BLaER1 treated with 17β-estradiol and CSF1 and Interleukin-3, amounts not matched to agents 10 nM and 100 nM (cell line): ENCODE measurements around the gene BLNK.

Source experiments
- H3K27ac ChIP-seq, 11 experiments: shearing (Covaris generic); formaldehyde crosslinking; 2 replicates each; pipeline ENCODE4 v1.8.1; 2022
- H3K27me3 ChIP-seq, 11 experiments: shearing (Covaris generic); formaldehyde crosslinking; 2 replicates each; pipeline ENCODE4 v1.8.1; 2022
- H3K36me3 ChIP-seq, 11 experiments: shearing (Covaris generic); formaldehyde crosslinking; 2 replicates each; pipeline ENCODE4 v1.8.1; 2022
- H3K4me1 ChIP-seq, 10 experiments: shearing (Covaris generic); formaldehyde crosslinking; 2 replicates each; pipeline ENCODE4 v1.8.1; 2022
- H3K4me2 ChIP-seq, 11 experiments: shearing (Covaris generic); formaldehyde crosslinking; 2 replicates each; pipeline ENCODE4 v1.8.1; 2022
- H3K4me3 ChIP-seq, 10 experiments: shearing (Covaris generic); formaldehyde crosslinking; 2 replicates each; pipeline ENCODE4 v1.8.1; 2022
- H3K9ac ChIP-seq, 11 experiments: shearing (Covaris generic); formaldehyde crosslinking; 2 replicates each; pipeline ENCODE4 v1.8.1; 2022
- H3K9me3 ChIP-seq, 11 experiments: shearing (Covaris generic); formaldehyde crosslinking; replicated peaks in 1 of 11; 2 replicates each; pipeline ENCODE4 v1.8.1; 2022
- H4K20me1 ChIP-seq, 11 experiments: shearing (Covaris generic); formaldehyde crosslinking; 2 replicates each; pipeline ENCODE4 v1.8.1; 2022
- Cebpa-rat ChIP-seq, 11 experiments: shearing (Covaris generic); IDR thresholded peaks; 2 replicates each; pipeline ENCODE4 v1.8.1; 2022

Gene BLNK

DNA sequence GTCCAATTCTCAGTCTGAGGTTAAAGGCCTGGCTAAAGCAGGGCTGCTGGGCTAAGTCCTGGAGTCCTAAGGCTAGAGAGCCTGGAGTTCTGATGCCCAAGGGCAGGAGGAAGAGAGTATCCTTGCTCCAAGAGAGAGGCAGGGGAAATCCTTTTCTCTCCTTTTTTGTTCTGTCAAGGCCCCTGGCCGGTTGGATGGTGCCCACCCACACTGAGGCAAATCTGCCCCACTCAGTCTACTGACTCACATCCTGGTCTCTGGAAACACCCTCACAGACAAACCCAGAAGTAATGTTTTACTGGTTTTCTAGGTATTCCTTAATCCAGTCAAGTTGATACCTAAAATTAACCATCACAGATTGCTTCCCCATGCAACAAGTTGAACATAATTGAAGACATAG, 118.3 kb downstream of the BLNK start:
- Histone ChIP-seq H3K9ac (no peak overlapping the region), H3K27me3 (no peaks in the 10 kb centered on the region), H3K4me3 (no peak overlapping the region), H3K4me2 (no peak overlapping the region), H3K36me3 (peaks cover 29 to 64% (median 52%) of the 10 kb centered on the region in 11 experiments; a peak in 21 of 22 replicates), H3K9me3 (peaks cover 0 to 7% (median 0%) of the 10 kb centered on the region in 11 experiments; a peak in 3 of 22 replicates), H3K4me1 (peaks cover 0 to 13% (median 4%) of the 10 kb centered on the region in 10 experiments; a peak in 5 of 20 replicates), H4K20me1 (no peaks in the 10 kb centered on the region), H3K27ac (no peak overlapping the region)
- no peak for TF ChIP-seq Cebpa-rat (IDR thresholded peaks at IDR 0.05)

DNA sequence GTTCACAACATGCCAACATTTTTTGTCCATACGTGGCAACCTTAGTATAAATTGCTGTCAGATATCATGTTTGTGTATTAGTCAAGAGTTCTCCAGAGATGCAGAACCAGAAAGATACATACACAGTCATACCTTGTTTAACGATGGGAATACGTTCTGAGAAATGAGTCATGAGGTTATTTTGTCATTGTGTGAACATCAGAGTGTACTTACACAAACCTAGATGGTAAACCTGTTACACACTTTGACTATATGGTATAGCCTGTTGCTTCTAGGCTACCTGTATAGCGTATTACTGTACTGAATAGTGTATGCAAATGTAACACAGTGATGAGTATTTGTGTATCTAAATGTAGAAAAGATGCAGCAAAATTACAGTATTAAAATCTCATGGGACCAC, 118.9 kb downstream of the BLNK start:
- no peak overlapping the region for H3K4me3 ChIP-seq
- peaks cover 0 to 7% (median 0%) of the 10 kb centered on the region in 11 experiments; a peak in 3 of 22 replicates for H3K9me3 ChIP-seq
- H3K4me1 ChIP-seq = peaks cover 0 to 13% (median 4%) of the 10 kb centered on the region in 10 experiments; a peak in 5 of 20 replicates
- H3K9ac ChIP-seq = no peak overlapping the region
- TF ChIP-seq Cebpa-rat (IDR thresholded peaks at IDR 0.05) = no peak
- no peak overlapping the region for H3K4me2 ChIP-seq
- H3K36me3 ChIP-seq = peaks cover 27 to 58% (median 47%) of the 10 kb centered on the region in 11 experiments; a peak in 21 of 22 replicates
- H3K27me3 ChIP-seq = no peaks in the 10 kb centered on the region
- H4K20me1 ChIP-seq = no peaks in the 10 kb centered on the region
- H3K27ac ChIP-seq = no peak overlapping the region
